Endothelial cell of umbilical vein (primary cell): ENCODE measurements around the gene CCDC91. TPM values are rescaled to one million over a fixed set of nuclear protein-coding genes. Genes with fewer than 3 reads are reported as not detected.

Source experiments
- BruUV-seq: library from RNA; stranded (reverse); fragments of 400-500 nt; replicated peaks from 2 replicates; lab custom pipeline; 2021; lab: Mats Ljungman, UMichigan
- CTCF ChIA-PET: fragments of 300-600, 350-600 bp; sonication (Branson Sonifier 250); formaldehyde crosslinking; loops from one replicate; lab custom pipeline; 2021; ENCODE audit warnings: antibody characterized with exemption, inconsistent platforms; lab: Charles Lee
- POLR2A ChIA-PET: fragments of 300-600, 350-600 bp; sonication (Branson Sonifier 250); formaldehyde crosslinking; loops from one replicate; lab custom pipeline; 2021; ENCODE audit warnings: antibody characterized with exemption, inconsistent platforms; lab: Charles Lee
- DNase-seq: peaks from one replicate; pipeline ENCODE4 v3.0.0-alpha.2; 2011; ENCODE audit warnings: low read depth, low spot score
- FAIRE-seq: peaks from 2 replicates; lab custom pipeline; 2011; peaks lifted over from hg19 to GRCh38; lab: Jason Lieb, UNC
- H2AFZ ChIP-seq: 2 replicates; pipeline ENCODE4 v1.6.0; 2012; ENCODE audit warnings: low read depth, low read length, control low read depth, inconsistent platforms
- H3K27ac ChIP-seq: 2 replicates; pipeline ENCODE4 v1.5.1; 2011; ENCODE audit warnings: low read depth, mild to moderate bottlenecking, control low read depth, low read length, moderate library complexity; ENCODE audit not compliant: insufficient read depth
- H3K27me3 ChIP-seq, 2 experiments: 2 replicates each; pipeline versions ENCODE4 v1.6.0 to v1.6.1; 2011; ENCODE audit warnings: low read length in 2 of 2, mixed read lengths in 1 of 2; ENCODE audit not compliant: control insufficient read depth in 2 of 2, insufficient read depth in 2 of 2
- H3K36me3 ChIP-seq, 2 experiments: 2 replicates in 1 of 2; 3 replicates in 1 of 2; pipeline ENCODE4 v1.5.1; 2011; ENCODE audit warnings: low read length in 2 of 2, mild to moderate bottlenecking in 1 of 2, moderate library complexity in 1 of 2; ENCODE audit not compliant: control insufficient read depth in 2 of 2, insufficient read depth in 2 of 2; ENCODE audit errors: extremely low read depth in 1 of 2
- H3K4me1 ChIP-seq: 3 replicates; pipeline ENCODE4 v1.5.1; 2011; ENCODE audit warnings: mild to moderate bottlenecking, low read length; ENCODE audit not compliant: control insufficient read depth, insufficient read depth; ENCODE audit errors: extremely low read depth
- H3K4me2 ChIP-seq: 2 replicates; pipeline ENCODE4 v1.6.1; 2011; ENCODE audit warnings: low read length, control low read depth, mixed read lengths; ENCODE audit not compliant: insufficient read depth
- H3K4me3 ChIP-seq, 3 experiments: fragments of 200-600 bp in 1 of 3; sonication (generic), shearing (Covaris generic) in 1 of 3; replicated peaks in 1 of 3; 2 replicates each; pipeline ENCODE4 v1.5.1; 2011 to 2016; ENCODE audit warnings: control low read depth in 3 of 3, low read length in 3 of 3, mild to moderate bottlenecking in 2 of 3, inconsistent platforms in 1 of 3, low read depth in 1 of 3, moderate library complexity in 1 of 3; ENCODE audit not compliant: insufficient read depth in 1 of 3
- H3K79me2 ChIP-seq: 2 replicates; pipeline ENCODE4 v1.6.0; 2012; ENCODE audit warnings: low read length, inconsistent platforms; ENCODE audit not compliant: control insufficient read depth, insufficient read depth
- H3K9ac ChIP-seq: replicated peaks from 2 replicates; pipeline ENCODE3; 2011; ENCODE audit warnings: low read length, control low read depth; ENCODE audit not compliant: insufficient read depth; ENCODE audit errors: extremely low read depth
- H3K9me1 ChIP-seq: replicated peaks from 3 replicates; pipeline ENCODE4 v1.6.0; 2011; ENCODE audit warnings: mild to moderate bottlenecking, low read length; ENCODE audit not compliant: control insufficient read depth, insufficient read depth; ENCODE audit errors: extremely low read depth
- H3K9me3 ChIP-seq: replicated peaks from 2 replicates; pipeline ENCODE4 v1.5.1; 2012; ENCODE audit warnings: low read length, inconsistent platforms; ENCODE audit not compliant: control insufficient read depth, insufficient read depth
- H4K20me1 ChIP-seq: replicated peaks from 2 replicates; pipeline ENCODE3; 2011; ENCODE audit warnings: mild to moderate bottlenecking, low read length; ENCODE audit not compliant: control insufficient read depth, insufficient read depth; ENCODE audit errors: extremely low read depth
- POLR2A ChIP-seq: IDR thresholded peaks from 2 replicates; pipeline ENCODE4 v1.6.1; 2012; ENCODE audit warnings: low read depth, mild to moderate bottlenecking, control low read depth, low read length
- dilution Hi-C: fragments of 300-500 bp; cut with MboI; formaldehyde crosslinking; loops from one replicate; pipeline ENCODE4 v1.15.0; 2019; ENCODE audit warnings: low sequenced_read_pairs; ENCODE audit not compliant: extremely low pct_ligation_motif_present
- intact Hi-C: fragments of 100-400 bp; cut with micrococcal nuclease; formaldehyde crosslinking; loops from one replicate; pipeline ENCODE4 v1.10.0; 2022
- polyA plus RNA-seq, 4 experiments: library from polyadenylated mRNA; depleted of rRNA in 3 of 4; stranded (reverse) in 3 of 4; unstranded in 1 of 4; fragments of >200 nt; gene quantifications; 2 replicates each; pipeline versions ENCODE4 v1.2.1 to v1.2.3, GENCODE V29; 2011 to 2012; ENCODE audit warnings: missing spikeins in 1 of 4
- small RNA-seq: library from RNA; depleted of rRNA; stranded (forward); fragments of <200 nt; gene quantifications from one replicate; pipeline ENCODE3, GENCODE V24; 2012; ENCODE audit warnings: low replicate concordance, low read depth; ENCODE audit not compliant: insufficient read depth, insufficient read length
- total RNA-seq: library from RNA; stranded (reverse); gene quantifications from 2 replicates; pipeline ENCODE4 v1.2.3, GENCODE V29; 2021
- TF ChIP-seq, protein P1 (sequence below): IDR thresholded peaks from 2 replicates; pipeline ENCODE4 v1.6.1; 2011; ENCODE audit not compliant: insufficient read depth, insufficient read length

CCDC91 gene
- total and polyA plus RNA-seq, 2 donors (not counting 3 experiments of a cell fraction or from before 2014, with no cell fraction given): 3.8 to 10.5 TPM

DNA sequence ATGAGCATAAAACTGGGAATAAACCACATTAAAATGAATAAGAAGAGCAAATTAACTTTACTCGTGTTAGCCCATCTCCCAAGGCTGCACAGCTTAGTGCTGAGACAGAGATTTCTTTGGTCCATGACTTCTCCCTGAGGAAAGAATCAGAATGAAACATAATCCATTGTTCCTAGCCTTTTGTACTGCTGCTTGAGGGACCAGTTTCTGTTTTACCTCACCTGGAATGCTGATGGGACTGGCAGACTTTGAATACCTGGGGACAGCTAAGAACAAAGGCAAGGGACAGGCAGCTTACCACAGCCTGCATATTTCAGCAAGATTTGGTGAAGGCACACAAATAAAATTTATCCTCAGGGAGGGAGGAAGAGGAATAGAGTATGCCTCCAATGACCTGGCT is 401.6 kb downstream of the CCDC91 start:
- dilution Hi-C loops: no loop called here
- H3K9me1 ChIP-seq: no peaks in the 10 kb centered on the region
- H2AFZ ChIP-seq: no peak overlapping the region
- ChIA-PET POLR2A (no interaction called here), CTCF (no interaction called here)
- no peaks in the 10 kb centered on the region for H3K27me3 ChIP-seq
- no peak overlapping the region for H3K9ac ChIP-seq
- intact Hi-C loops: no loop called here
- no peak for FAIRE-seq
- no peak overlapping the region for H3K4me2 ChIP-seq
- TF ChIP-seq POLR2A: no peak
- TF ChIP-seq, protein P1, sequence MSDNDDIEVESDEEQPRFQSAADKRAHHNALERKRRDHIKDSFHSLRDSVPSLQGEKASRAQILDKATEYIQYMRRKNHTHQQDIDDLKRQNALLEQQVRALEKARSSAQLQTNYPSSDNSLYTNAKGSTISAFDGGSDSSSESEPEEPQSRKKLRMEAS: no peak
- no TSS peak for BruUV-seq
- H3K4me3 ChIP-seq: no peak overlapping the region
- no peaks in the 10 kb centered on the region for H3K4me1 ChIP-seq
- H3K9me3 ChIP-seq: no peaks in the 10 kb centered on the region
- H4K20me1 ChIP-seq: no peaks in the 10 kb centered on the region
- no peaks in the 10 kb centered on the region for H3K79me2 ChIP-seq
- no peak for DNase-seq
- no peaks in the 10 kb centered on the region for H3K36me3 ChIP-seq
- no peak overlapping the region for H3K27ac ChIP-seq

Small RNAs within 50 kb of the gene (small RNA-seq; reads per million reads assigned to genes)
- gene RNA5SP355 (1.1 reads per million), gene RNU4-54P (not detected)

Other genes starting within 250 kb of the CCDC91 start
- 0.60 and 1.1 TPM in 2 replicates for gene PTHLH, start 217.7 kb upstream of the CCDC91 start, total RNA-seq
- gene PTHLH, start 217.7 kb upstream of the CCDC91 start, polyA plus RNA-seq: 0.65 and 0.99 TPM in 2 replicates